ENCODE data around the gene FBXW7. TPM values are rescaled to one million over a fixed set of nuclear protein-coding genes. Genes with fewer than 3 reads are reported as not detected.

FBXW7 gene
- total RNA-seq, 1 donor from 2014 or later, result 39.2 TPM

- DNase-seq (ENCODE audit: low read depth), result no peak
Observed at GRCh38 chr4:152342293-152342692, 193.6 kb downstream of the FBXW7 start.

GRCh38 chr4:152340818-152341217 is 195.1 kb downstream of the FBXW7 start:
- no peak for DNase-seq (ENCODE audit: low read depth)

- no peak for DNase-seq (ENCODE audit: low read depth)
Observed at GRCh38 chr4:152339576-152339975, 196.3 kb downstream of the FBXW7 start.

GRCh38 chr4:152334931-152335330 is 201.0 kb downstream of the FBXW7 start:
- DNase-seq (ENCODE audit: low read depth), result no peak

DNA sequence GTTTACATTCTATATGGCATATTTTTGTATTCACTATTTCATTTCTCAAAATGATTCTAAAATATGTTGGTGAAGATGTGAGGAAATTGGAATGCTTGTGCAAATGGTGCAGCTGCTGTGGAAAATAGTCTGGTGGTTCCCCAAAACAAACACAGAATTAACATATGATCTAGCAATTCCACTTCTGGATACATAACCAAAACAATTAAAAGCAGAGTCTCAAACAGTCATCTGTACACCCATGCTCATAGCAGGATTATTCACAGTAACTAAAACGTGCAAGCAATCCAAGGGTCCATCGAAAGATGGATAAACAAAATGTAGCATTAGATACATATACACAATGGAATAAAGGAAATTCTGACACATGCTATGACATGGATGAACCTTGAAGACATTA is 204.8 kb downstream of the FBXW7 start:
- DNase-seq (ENCODE audit: low read depth), result no peak

- DNase-seq (ENCODE audit: low read depth), result peak; percentile 50
Observed at GRCh38 chr4:152328582-152328981, 207.3 kb downstream of the FBXW7 start.

GRCh38 chr4:152327606-152328453 is 208.1 kb downstream of the FBXW7 start:
- no peak for DNase-seq (ENCODE audit: low read depth)

- no peak for DNase-seq (ENCODE audit: low read depth)
Observed at GRCh38 chr4:152325831-152326230, 210.1 kb downstream of the FBXW7 start.

DNA sequence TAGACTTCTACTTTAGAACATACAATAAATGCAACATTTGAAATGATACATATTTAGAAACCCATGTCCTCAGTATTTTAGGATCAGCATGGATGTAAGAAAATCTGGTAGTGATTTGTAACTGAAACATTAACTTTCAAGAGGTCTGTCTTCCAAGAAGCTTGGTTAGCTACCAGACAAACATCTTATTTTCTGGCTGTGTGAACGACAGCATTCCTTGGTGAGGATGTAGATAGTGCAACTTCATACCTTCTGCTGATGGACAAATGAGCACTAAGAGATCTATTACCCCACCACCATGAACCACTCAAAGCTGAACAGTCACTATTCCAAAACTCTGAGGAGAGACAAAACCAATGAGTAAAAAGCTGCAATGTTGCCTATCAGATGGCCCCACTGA is 212.7 kb downstream of the FBXW7 start:
- DNase-seq (ENCODE audit: low read depth), result no peak

DNA sequence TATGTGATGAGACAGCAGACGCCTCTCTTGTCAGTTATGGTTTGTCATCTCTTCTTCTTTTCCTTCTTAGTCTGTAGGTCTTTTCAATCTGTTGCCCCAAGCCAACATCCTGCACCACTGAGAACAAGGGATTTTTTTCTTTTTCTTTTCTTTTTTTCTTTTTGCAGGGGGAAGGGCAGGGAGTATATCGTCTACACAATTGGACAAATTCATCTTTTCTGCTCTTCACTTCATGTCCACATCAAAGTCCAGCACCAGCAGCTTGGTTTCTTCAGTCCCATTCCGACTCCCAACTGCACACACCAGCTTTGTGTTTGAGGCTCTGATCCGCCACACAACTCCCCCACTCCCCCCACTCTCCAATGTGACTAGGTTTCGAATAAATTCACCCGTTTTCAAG is 213.2 kb downstream of the FBXW7 start:
- DNase-seq (ENCODE audit: low read depth), result no peak

DNA sequence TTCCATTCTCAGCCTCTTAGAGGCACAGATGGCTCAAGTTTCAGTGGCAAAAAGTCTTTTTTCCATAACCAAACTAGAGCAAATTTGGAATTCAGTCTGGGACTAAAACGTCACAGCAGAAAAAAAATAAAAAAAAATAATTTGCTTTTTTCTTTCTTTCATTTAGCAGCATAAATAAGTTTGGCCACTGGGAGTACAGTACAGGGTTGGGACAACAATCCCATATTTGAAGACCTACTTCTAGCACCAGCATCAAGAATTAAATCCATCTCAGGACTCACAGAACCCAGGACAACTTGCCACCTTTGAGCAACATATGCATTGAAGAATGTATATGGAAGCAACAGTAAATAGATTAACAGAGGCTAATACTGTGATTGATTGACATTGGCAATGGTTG is 214.0 kb downstream of the FBXW7 start:
- DNase-seq (ENCODE audit: low read depth), result no peak

- DNase-seq (ENCODE audit: low read depth), result no peak
Observed at GRCh38 chr4:152321398-152321797, 214.5 kb downstream of the FBXW7 start.

DNA sequence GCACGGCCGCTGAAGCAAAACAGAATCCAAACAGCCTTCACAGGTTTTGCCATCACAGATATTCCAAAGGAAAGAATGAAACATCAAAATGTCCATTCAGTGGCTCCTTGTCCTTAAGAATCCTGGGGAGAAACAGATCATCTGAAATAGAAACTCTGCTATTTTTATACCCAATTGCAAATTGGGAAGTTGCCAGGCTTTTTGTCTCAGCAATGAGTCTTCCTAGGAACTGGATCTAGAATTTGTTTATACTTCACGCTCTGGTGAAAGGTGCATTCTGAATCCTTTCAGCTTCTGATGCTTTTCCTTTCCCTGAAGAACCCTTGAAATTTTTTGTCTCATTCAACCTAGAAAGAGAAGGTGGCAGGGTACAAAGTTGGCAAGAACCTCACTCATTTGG is 218.9 kb downstream of the FBXW7 start:
- peak; percentile 55 for DNase-seq (ENCODE audit: low read depth)

DNA sequence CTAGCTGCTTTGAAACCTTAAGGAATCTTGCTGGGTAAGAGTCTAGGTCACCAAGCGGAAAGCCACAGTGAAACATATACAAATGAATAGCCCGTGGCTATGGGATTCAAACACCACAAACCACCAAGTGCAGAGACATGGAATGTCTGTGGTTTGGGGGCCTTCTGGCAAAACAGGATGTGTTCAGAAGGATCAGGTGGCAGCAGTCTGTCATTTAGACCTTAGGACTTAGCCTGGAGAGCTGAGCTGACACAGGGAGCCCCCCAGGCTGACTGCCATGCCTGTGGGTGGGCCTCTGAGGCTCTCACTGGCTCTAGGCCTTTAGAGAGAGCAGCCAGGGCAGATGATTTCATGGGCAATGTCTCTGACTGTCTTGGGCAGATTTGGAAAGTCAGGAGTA is 225.6 kb downstream of the FBXW7 start:
- peak; percentile 93 for DNase-seq (ENCODE audit: low read depth)

DNA sequence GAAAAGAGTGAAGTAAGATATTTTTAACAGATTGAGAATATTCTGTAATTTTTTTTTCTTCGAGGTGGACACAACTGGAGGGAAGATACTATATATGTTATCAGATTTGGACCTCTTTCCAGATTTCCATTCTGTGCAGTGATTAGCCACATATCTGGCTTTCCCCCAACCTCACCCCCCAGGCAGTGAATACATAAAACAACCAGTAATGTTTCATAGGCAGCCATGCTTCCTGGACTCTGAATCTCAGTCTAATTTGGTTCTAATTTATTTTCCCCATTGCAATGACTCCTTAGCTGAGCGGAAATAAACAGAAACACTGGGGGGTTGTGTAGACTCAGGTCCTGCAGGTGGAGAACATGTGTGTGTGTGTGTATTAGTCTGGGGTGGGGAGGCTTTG is 226.5 kb downstream of the FBXW7 start:
- no peak for DNase-seq (ENCODE audit: low read depth)

GRCh38 chr4:152308951-152309350 is 226.9 kb downstream of the FBXW7 start:
- DNase-seq (ENCODE audit: low read depth), result no peak

DNA sequence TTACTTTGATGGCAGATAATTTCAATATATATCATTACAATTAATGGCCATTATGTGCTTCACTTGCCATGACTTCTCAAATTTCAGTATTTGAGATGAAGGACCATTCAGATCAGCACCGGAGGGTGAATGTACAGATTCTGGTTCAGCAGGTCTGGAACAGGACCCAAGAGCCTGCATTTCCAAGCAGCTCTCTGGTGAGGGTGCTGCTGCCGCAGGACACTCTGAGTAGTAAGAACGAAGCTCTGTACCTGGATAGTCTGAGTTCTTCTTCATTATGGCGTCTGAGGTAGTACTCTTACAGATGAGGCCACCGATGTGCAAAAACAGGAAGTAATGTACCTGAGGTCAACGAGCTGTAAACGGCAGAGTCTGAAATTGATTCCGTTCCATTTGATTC is 228.2 kb downstream of the FBXW7 start:
- no peak for DNase-seq (ENCODE audit: low read depth)

GRCh38 chr4:152306541-152306940 is 229.4 kb downstream of the FBXW7 start:
- DNase-seq (ENCODE audit: low read depth), result no peak

GRCh38 chr4:152304220-152304619 is 231.7 kb downstream of the FBXW7 start:
- DNase-seq (ENCODE audit: low read depth), result no peak

DNA sequence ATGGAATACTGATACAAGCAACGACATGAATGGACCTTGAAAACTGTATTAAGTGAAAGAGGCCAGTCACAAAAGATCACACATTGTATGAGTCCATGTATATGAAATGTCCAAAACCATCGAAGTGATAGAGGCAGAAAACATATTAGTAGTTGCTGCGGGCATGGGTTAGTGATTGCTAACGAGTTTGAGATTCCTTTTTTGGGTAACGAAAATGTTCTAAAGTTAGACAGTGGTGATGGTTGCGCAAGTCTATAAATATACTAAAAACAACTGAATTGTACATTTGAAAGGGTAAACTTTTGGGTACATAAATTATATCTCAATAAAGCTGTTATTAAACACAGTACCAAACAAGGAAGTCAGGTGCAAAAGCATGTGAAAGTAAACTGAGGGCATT is 234.5 kb downstream of the FBXW7 start:
- no peak for DNase-seq (ENCODE audit: low read depth)

DNA sequence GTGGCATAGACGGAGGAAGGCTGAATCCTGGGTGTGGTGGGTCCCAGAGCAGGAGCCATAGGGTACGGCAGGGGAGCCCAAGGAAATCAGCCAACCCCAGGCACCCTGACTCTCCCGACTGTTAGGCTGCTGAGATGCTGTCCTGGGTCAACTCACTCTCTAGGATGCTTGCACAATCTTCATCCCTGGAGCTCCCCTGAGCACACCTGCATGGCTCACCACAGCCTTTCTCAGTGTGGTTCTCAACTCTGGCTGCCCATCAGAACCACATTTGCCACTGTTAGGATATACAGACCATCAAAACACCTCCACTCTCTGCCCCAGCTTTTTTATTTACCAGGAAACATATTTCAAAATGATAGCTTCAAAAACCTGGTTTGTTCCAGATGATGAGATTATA is 236.3 kb downstream of the FBXW7 start:
- no peak for DNase-seq (ENCODE audit: low read depth)

DNA sequence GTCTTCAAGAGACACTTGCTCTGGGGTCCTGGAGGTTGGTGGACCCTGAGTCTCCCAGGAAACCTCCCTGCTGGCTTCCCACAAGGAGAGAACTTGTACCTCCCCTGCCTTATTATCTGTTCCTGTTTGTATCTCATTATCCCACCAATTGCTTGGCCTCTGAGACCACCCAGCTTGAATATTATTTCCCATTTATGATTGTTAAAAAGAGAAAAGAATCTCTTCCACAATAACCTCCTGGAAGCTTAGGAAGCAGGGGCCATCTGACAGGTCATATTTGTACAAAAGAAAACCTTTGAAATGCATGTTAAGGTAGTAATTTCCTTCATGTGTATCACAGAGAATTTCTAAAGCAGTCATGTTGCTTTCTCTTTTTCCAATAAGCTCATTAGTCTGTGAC is 239.5 kb downstream of the FBXW7 start:
- DNase-seq (ENCODE audit: low read depth), result no peak

- no peak for DNase-seq (ENCODE audit: low read depth)
Observed at GRCh38 chr4:152294765-152295164, 241.1 kb downstream of the FBXW7 start.
